Activated naive CD4-positive, alpha-beta T cell treated with Interleukin-2 at 50 U/mL for 16 hours (primary cell): ENCODE results near the gene RRAGC.
"Not testable (repeated sequence)": the region's sequence is repeated elsewhere in the genome, so short reads cannot be mapped to it uniquely, and the experiment has no call there.

Source experiments
- DNase-seq: peaks from one replicate; pipeline ENCODE4 v3.0.0-alpha.2; 2020

The RRAGC gene

GRCh38 chr1:38814984-38815464 lies 44.5 kb downstream of the RRAGC start:
- DNase-seq: no peak

- DNase-seq: no peak
Measured at GRCh38 chr1:38814444-38814983, 45.1 kb downstream of the RRAGC start.

- DNase-seq: no peak
Measured at GRCh38 chr1:38812981-38813380, 46.6 kb downstream of the RRAGC start.

GRCh38 chr1:38811466-38811865 lies 48.1 kb downstream of the RRAGC start:
- DNase-seq: not testable (repeated sequence)

GRCh38 chr1:38806090-38806489 lies 53.5 kb downstream of the RRAGC start:
- no peak for DNase-seq

GRCh38 chr1:38805036-38805435 lies 54.5 kb downstream of the RRAGC start:
- DNase-seq: no peak

GRCh38 chr1:38804062-38804886 lies 55.3 kb downstream of the RRAGC start:
- DNase-seq: no peak

GRCh38 chr1:38803647-38804046 lies 55.9 kb downstream of the RRAGC start:
- no peak for DNase-seq

- DNase-seq: no peak
Measured at GRCh38 chr1:38800720-38801671, 58.6 kb downstream of the RRAGC start.

GRCh38 chr1:38793299-38793698 lies 66.3 kb downstream of the RRAGC start:
- no peak for DNase-seq

GRCh38 chr1:38791892-38792291 lies 67.7 kb downstream of the RRAGC start:
- no peak for DNase-seq

GRCh38 chr1:38791164-38791515 lies 68.4 kb downstream of the RRAGC start:
- no peak for DNase-seq

- DNase-seq: no peak
Measured at GRCh38 chr1:38790422-38791163, 69.0 kb downstream of the RRAGC start.

- no peak for DNase-seq
Measured at GRCh38 chr1:38789498-38790169, 69.9 kb downstream of the RRAGC start.

GRCh38 chr1:38788341-38789336 lies 70.9 kb downstream of the RRAGC start:
- no peak for DNase-seq
